CD4-positive, alpha-beta T cell (primary cell): ENCODE measurements around the gene EEIG1. TPM values are rescaled to one million over a fixed set of nuclear protein-coding genes. Genes with fewer than 3 reads are reported as not detected.
A peak's percentile ranks its signal among the peaks of the same experiment; 100 is the strongest.
"Not testable (repeated sequence)": the region's sequence is repeated elsewhere in the genome, so short reads cannot be mapped to it uniquely, and the experiment has no call there.

ENCODE experiments used
- ATAC-seq: fragments of 200-7000 bp; cut with Tn5 transposase; one replicate; pipeline ENCODE4 v1.10.0; 2022; ENCODE audit warnings: mild to moderate bottlenecking; ENCODE audit not compliant: poor library complexity
- CTCF ChIA-PET: fragments of 350-600 bp; sonication (Branson Sonifier 250); formaldehyde crosslinking; loops from one replicate; lab custom pipeline; 2021; ENCODE audit warnings: antibody characterized with exemption, inconsistent platforms; lab: Charles Lee
- POLR2A ChIA-PET: fragments of 350-600 bp; sonication (Branson Sonifier 250); formaldehyde crosslinking; loops from one replicate; lab custom pipeline; 2021; ENCODE audit warnings: antibody characterized with exemption, inconsistent platforms; lab: Charles Lee
- DNase-seq, 14 experiments: peaks; one replicate each; pipeline ENCODE4 v3.0.0-alpha.2; 2013 to 2020; ENCODE audit warnings: mixed read lengths in 2 of 14
- H3K27ac ChIP-seq, 2 donors: one replicate each; pipeline versions ENCODE4 v1.5.1 to v1.7.0; 2013; ENCODE audit warnings: low read length in 2 of 2, low read depth in 1 of 2, mild to moderate bottlenecking in 1 of 2
- H3K27me3 ChIP-seq, 2 experiments: 1 replicate in 1 of 2; 2 replicates in 1 of 2; pipeline versions ENCODE4 v1.6.1 to v1.7.0; 2013; ENCODE audit warnings: low read length in 2 of 2, control low read depth in 1 of 2, mild to moderate bottlenecking in 1 of 2, moderate library complexity in 1 of 2; ENCODE audit not compliant: insufficient read depth in 2 of 2, control insufficient read depth in 1 of 2
- H3K36me3 ChIP-seq: one replicate; pipeline ENCODE4 v1.6.1; 2013; ENCODE audit warnings: low read length, control low read depth; ENCODE audit not compliant: insufficient read depth
- H3K4me1 ChIP-seq: one replicate; pipeline ENCODE4 v1.6.1; 2013; ENCODE audit warnings: low read length, control low read depth; ENCODE audit not compliant: insufficient read depth
- H3K4me3 ChIP-seq: one replicate; pipeline ENCODE4 v1.5.1; 2013; ENCODE audit warnings: mild to moderate bottlenecking, low read length, moderate library complexity
- H3K9me3 ChIP-seq, 2 experiments: 1 replicate in 1 of 2; 2 replicates in 1 of 2; pipeline versions ENCODE4 v1.6.1 to v1.7.0; 2013; ENCODE audit warnings: low read length in 2 of 2, mild to moderate bottlenecking in 2 of 2, control low read depth in 1 of 2, moderate library complexity in 1 of 2; ENCODE audit not compliant: control insufficient read depth in 1 of 2, insufficient read depth in 1 of 2
- H3K27ac Mint-ChIP-seq: one replicate; pipeline ENCODE4 v1.8.0; 2020; ENCODE audit warnings: mixed read lengths
- H3K27me3 Mint-ChIP-seq: one replicate; pipeline ENCODE4 v1.8.0; 2021; ENCODE audit warnings: mixed read lengths
- H3K36me3 Mint-ChIP-seq: one replicate; pipeline ENCODE4 v1.8.0; 2021; ENCODE audit warnings: low read depth, mixed read lengths
- H3K4me1 Mint-ChIP-seq: one replicate; pipeline ENCODE4 v1.8.0; 2021; ENCODE audit warnings: low read depth, mixed read lengths
- H3K4me3 Mint-ChIP-seq: one replicate; pipeline ENCODE4 v1.8.0; 2020; ENCODE audit warnings: mild to moderate bottlenecking, mixed read lengths
- H3K9me3 Mint-ChIP-seq: one replicate; pipeline ENCODE4 v1.8.0; 2020; ENCODE audit warnings: mixed read lengths
- CTCF ChIP-seq: fragments of 200-600 bp; IDR thresholded peaks from one replicate; pipeline ENCODE4 v1.8.0; 2022; ENCODE audit warnings: antibody characterized with exemption, mild to moderate bottlenecking
- intact Hi-C, 2 experiments: fragments of 100-400 bp; cut with DNase I in 1 of 2; cut with micrococcal nuclease in 1 of 2; formaldehyde crosslinking; loops; one replicate each; pipeline versions ENCODE4 v1.15.1 to v1.9.0; 2023 to 2025; cut with DNase I, micrococcal nuclease
- total RNA-seq, 174 experiments: library from RNA in 2 of 174; stranded (reverse) in 2 of 174; gene quantifications; one replicate each; pipeline ENCODE4 v1.2.3 and lab custom pipeline; 2021 to 2026

The EEIG1 gene
- total RNA-seq, 2 experiments from 2014 or later, result 440 to 463 TPM

GRCh38 chr9:128024761-128025308, 44.0 kb upstream of the EEIG1 start:
- CTCF ChIA-PET, result interaction anchor here (0.9 to 6.4 kb wide), 7 partner anchors 10 to 82 kb away, joined by 3 to 41 read pairs (median 4); partner anchors contain the start of gene EEIG1
- Mint-ChIP-seq H3K4me1 (peaks cover 94% of the 10 kb centered on the region), H3K4me3 (peak overlapping the region; percentile 80), H3K36me3 (no peaks in the 10 kb centered on the region), H3K9me3 (no peaks in the 10 kb centered on the region), H3K27me3 (no peaks in the 10 kb centered on the region), H3K27ac (peak overlapping the region; percentile 94)
- no peaks in the 10 kb centered on the region for H3K36me3 ChIP-seq
- H3K4me1 ChIP-seq, result peaks cover 96% of the 10 kb centered on the region
- H3K27ac ChIP-seq, result peak overlapping the region; percentile 93 to 94
- POLR2A ChIA-PET, result interaction anchor here (0.6 to 21.3 kb wide), 11 partner anchors 8 to 1011 kb away, joined by 3 to 1020 read pairs (median 14); partner anchors contain the start of genes EEIG1, MIGA2, NAIF1 and SLC25A25
- TF ChIP-seq CTCF, result no peak
- no peak for ATAC-seq
- intact Hi-C loops, result loop anchor here in 1 of 2 experiments (1.0 kb wide), 1 partner anchor 20 kb away; no protein-coding TSS in a partner anchor
- H3K9me3 ChIP-seq, result no peaks in the 10 kb centered on the region
- H3K4me3 ChIP-seq, result peak overlapping the region; percentile 50
- H3K27me3 ChIP-seq, result no peaks in the 10 kb centered on the region
- peak in 3 of 14 experiments; percentile 39 to 57 (median 51) for DNase-seq

GRCh38 chr9:128023671-128024070, 42.9 kb upstream of the EEIG1 start:
- H3K27ac Mint-ChIP-seq, result peak overlapping the region; percentile 94
- H3K27me3 Mint-ChIP-seq, intact Hi-C loops, H3K9me3 ChIP-seq, H3K36me3 ChIP-seq, ATAC-seq, H3K9me3 Mint-ChIP-seq, H3K36me3 Mint-ChIP-seq, H3K4me3 ChIP-seq, H3K27me3 ChIP-seq: not testable (repeated sequence)
- Histone ChIP-seq H3K4me1 (peaks cover 91% of the 10 kb centered on the region), H3K27ac (peak overlapping the region in 1 of 2 donors; percentile 94)
- POLR2A ChIA-PET, result interaction anchor here (0.8 to 21.3 kb wide), 3 partner anchors 14 to 118 kb away, joined by 3 to 1020 read pairs (median 253); partner anchors contain the start of gene EEIG1
- H3K4me3 Mint-ChIP-seq, result peak overlapping the region; percentile 18
- peaks cover 88% of the 10 kb centered on the region for H3K4me1 Mint-ChIP-seq
- CTCF ChIA-PET, result interaction anchor here (1.3 to 6.4 kb wide), 4 partner anchors 12 to 81 kb away, joined by 4 to 41 read pairs (median 6); no protein-coding TSS in a partner anchor
- peak in 3 of 14 experiments; percentile 38 to 73 (median 70) for DNase-seq

- Mint-ChIP-seq H3K27ac (peak overlapping the region; percentile 94), H3K4me1 (peaks cover 81% of the 10 kb centered on the region), H3K27me3 (no peaks in the 10 kb centered on the region), H3K36me3 (no peaks in the 10 kb centered on the region), H3K4me3 (peak overlapping the region; percentile 58), H3K9me3 (no peaks in the 10 kb centered on the region)
- POLR2A ChIA-PET, result interaction anchor here (0.6 to 21.3 kb wide), 3 partner anchors 8 to 54 kb away, joined by 3 to 1020 read pairs (median 21); partner anchors contain the start of gene EEIG1
- CTCF ChIA-PET, result interaction anchor here (1.3 kb wide), 1 partner anchor 13 kb away, joined by 4 read pairs; no protein-coding TSS in a partner anchor
- intact Hi-C loops, result loop anchor here in 1 of 2 experiments (1.0 kb wide), 1 partner anchor 12 kb away; no protein-coding TSS in a partner anchor
- Histone ChIP-seq H3K4me1 (peaks cover 86% of the 10 kb centered on the region), H3K4me3 (no peak overlapping the region), H3K36me3 (no peaks in the 10 kb centered on the region), H3K27me3 (no peaks in the 10 kb centered on the region), H3K27ac (peak overlapping the region in 1 of 2 donors; percentile 94), H3K9me3 (no peaks in the 10 kb centered on the region)
- no peak for TF ChIP-seq CTCF
- DNase-seq (no peak), ATAC-seq (no peak)
Measured at GRCh38 chr9:128022886-128023285, 42.1 kb upstream of the EEIG1 start.
